Activated CD8-positive, alpha-beta memory T cell treated with anti-CD3 and anti-CD28 coated beads, Interleukin-2, amount 10 ng/mL, durations not matched to agents 7 days and 5 days (primary cell): Measurements from ENCODE around the gene COL23A1. TPM values are rescaled to one million over a fixed set of nuclear protein-coding genes. Genes with fewer than 3 reads are reported as not detected.

ENCODE experiments used
- ATAC-seq: fragments of 150-1000 bp; cut with Tn5 transposase; one replicate; pipeline ENCODE4 v1.10.0; 2021; ENCODE audit warnings: moderate library complexity
- CTCF ChIA-PET: fragments of 350-600 bp; sonication (Branson Sonifier 250); formaldehyde crosslinking; loops from one replicate; lab custom pipeline; 2021; ENCODE audit warnings: antibody characterized with exemption; lab: Charles Lee
- DNase-seq: peaks from one replicate; pipeline ENCODE4 v3.0.0-alpha.2; 2020
- H3K27ac Mint-ChIP-seq: one replicate; pipeline ENCODE4 v1.8.0; 2021; ENCODE audit warnings: mild to moderate bottlenecking, mixed read lengths
- H3K27me3 Mint-ChIP-seq: one replicate; pipeline ENCODE4 v1.8.0; 2021; ENCODE audit warnings: mixed read lengths
- H3K36me3 Mint-ChIP-seq: one replicate; pipeline ENCODE4 v1.8.0; 2021; ENCODE audit warnings: mild to moderate bottlenecking, mixed read lengths
- H3K4me1 Mint-ChIP-seq: one replicate; pipeline ENCODE4 v1.8.0; 2021; ENCODE audit warnings: mixed read lengths
- H3K4me3 Mint-ChIP-seq: one replicate; pipeline ENCODE4 v1.8.0; 2021; ENCODE audit warnings: mild to moderate bottlenecking, moderate library complexity, mixed read lengths
- H3K9me3 Mint-ChIP-seq: one replicate; pipeline ENCODE4 v1.8.0; 2022; ENCODE audit warnings: low read depth, mixed read lengths
- total RNA-seq, 2 experiments: library from RNA; stranded (reverse); gene quantifications; one replicate each; pipeline ENCODE4 v1.2.3, GENCODE V29; 2021

COL23A1 gene
- total RNA-seq, 2 experiments from 2014 or later: 0.18 to 0.19 TPM

DNA sequence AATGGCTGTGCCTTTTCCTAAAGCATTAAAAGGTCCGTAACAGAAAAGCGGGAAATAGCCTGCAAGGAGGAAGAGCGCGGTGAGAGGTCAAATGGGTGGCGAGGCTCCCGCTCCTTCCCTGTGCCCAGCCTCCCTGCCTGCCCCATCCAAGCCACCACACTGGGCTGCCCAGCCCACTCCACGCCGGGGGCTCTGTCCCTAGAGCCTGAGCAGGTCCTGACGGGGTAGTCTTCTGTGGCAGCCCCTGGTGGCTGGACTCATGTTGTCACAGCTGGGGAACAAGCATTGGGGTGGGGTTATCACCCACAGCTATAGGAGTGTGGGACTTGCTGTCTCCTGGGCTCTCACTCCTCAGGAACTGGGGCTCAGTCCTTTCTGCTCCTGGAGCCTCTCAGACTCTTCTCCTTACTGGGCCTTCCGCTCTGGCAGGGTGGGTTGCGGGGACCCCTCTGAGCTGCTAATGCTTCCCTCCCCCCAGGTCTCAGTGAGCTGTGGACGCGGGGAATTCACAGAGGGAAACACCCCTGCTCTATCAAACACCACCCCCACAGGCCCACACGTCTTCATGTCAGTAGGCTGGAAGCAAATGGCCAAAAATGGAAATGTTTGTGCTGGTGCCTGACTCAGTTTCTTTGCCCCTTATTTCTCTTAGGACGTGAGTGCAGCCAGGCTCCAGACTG lies 205.2 kb downstream of the COL23A1 start:
- Mint-ChIP-seq H3K4me1 (no peaks in the 10 kb centered on the region), H3K9me3 (no peaks in the 10 kb centered on the region), H3K27me3 (peaks cover 7% of the 10 kb centered on the region), H3K36me3 (no peaks in the 10 kb centered on the region), H3K27ac (no peak overlapping the region), H3K4me3 (no peak overlapping the region)
- CTCF ChIA-PET: no interaction called here
- DNase-seq: no peak
- ATAC-seq: no peak

- Mint-ChIP-seq H3K36me3 (no peaks in the 10 kb centered on the region), H3K27me3 (peaks cover 7% of the 10 kb centered on the region), H3K27ac (peak overlapping the region; percentile 40), H3K9me3 (no peaks in the 10 kb centered on the region), H3K4me1 (no peaks in the 10 kb centered on the region), H3K4me3 (no peak overlapping the region)
- CTCF ChIA-PET: no interaction called here
- ATAC-seq (no peak), DNase-seq (no peak)
Measured at GRCh38 chr5:178383919-178384815, 206.0 kb downstream of the COL23A1 start.

DNA sequence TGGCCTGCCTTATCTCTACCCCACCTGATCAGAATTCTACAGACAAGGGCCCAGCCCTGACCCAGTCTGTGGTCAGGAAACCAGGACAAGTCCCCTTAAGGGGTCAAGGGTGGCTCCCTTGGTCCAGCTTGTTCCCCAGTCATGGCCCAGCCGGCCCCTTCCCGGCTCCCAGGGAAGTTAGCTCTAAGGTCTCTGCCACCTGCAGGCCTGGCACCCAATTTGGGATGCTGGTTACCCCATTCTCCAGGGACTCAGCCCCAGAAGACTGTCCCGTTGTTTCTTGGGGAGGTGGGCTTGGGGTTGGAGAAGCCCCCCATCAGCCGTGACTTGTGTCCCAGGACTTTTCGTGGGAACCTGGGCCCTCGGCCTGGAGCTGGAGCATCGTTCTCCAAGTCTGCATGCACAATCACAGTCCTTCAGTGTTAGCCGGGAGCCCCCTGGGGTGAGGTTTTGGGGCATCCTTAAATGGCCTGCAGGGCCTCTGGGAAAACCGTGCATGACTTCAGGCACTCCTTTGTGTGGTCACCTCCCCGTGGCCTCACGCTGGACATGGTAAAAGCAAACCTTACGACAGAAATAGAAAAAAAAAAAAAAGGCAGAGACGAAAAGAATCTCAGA lies 206.8 kb downstream of the COL23A1 start:
- no peak for ATAC-seq
- no peaks in the 10 kb centered on the region for H3K4me1 Mint-ChIP-seq

DNA sequence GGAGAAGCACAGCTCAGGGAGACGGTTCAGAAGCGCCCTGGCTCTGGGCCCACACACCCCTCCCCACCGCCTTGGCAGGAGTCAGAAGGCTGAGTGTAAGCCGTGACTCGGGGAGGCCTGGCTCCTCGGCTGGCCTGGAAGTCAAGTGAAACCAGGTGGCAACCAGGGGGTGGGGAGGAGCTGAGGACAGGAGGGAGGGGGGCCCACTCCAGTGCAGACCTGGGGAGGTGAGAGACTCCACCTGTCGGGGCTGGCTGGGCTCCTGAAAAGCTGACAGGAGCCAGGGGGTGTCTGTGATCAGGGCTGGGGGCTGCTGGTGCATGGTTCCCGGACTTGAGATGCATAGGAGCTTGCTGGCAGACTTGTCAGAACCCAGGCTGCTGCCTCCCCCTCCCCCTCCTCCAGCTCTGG lies 207.4 kb downstream of the COL23A1 start:
- H3K4me3 Mint-ChIP-seq: no peak overlapping the region
- CTCF ChIA-PET: no interaction called here

More for the DNA sequence above, 206.8 kb downstream of the COL23A1 start:
- Mint-ChIP-seq H3K27ac (peak overlapping the region; percentile 40), H3K9me3 (no peaks in the 10 kb centered on the region), H3K27me3 (peaks cover 5% of the 10 kb centered on the region), H3K4me3 (no peak overlapping the region), H3K36me3 (no peaks in the 10 kb centered on the region)
- CTCF ChIA-PET: no interaction called here
- DNase-seq: no peak

DNA sequence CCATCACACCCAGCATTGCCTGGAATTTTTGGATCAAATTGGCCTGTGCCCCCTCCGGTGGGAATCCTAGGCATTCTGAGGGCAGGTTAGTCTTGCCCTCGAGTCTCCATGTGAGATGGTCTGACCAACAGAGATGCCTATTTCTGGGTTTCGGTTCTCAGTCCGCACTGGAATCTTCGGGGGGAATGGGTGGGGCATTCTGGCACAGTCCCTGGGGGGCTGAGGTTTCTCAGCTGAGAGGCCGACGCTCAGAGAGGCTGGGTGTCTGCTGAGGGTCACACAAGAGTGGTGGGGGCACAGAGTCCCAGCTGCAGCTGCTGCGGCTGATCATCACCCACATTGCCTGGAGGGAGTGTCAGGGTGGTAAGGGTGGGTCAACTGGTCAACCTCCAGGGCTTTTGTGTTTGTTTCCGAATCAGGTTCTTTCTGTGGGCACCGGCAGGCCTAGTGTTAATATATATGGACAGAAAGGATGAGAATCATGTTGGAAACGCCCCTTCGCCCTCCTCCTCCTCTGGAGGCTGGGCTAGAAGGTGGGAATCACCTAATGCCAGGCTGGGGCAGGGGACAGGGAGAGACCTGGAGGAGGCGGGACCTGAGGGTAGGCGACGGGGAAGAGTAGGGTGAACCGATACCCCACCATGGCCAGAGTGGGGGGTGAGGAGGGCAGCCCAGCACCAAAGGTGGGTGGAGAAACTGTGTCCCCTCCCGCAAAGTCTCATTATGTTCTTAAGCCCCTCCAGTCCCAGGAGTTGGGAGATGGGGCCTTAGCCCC lies 208.1 kb downstream of the COL23A1 start:
- Mint-ChIP-seq H3K9me3 (no peaks in the 10 kb centered on the region), H3K27me3 (peaks cover 4% of the 10 kb centered on the region), H3K27ac (no peak overlapping the region), H3K4me1 (no peaks in the 10 kb centered on the region), H3K36me3 (no peaks in the 10 kb centered on the region), H3K4me3 (no peak overlapping the region)
- CTCF ChIA-PET: no interaction called here
- DNase-seq (no peak), ATAC-seq (no peak)

More for the DNA sequence above, 207.4 kb downstream of the COL23A1 start:
- Mint-ChIP-seq H3K27ac (no peak overlapping the region), H3K9me3 (no peaks in the 10 kb centered on the region), H3K36me3 (no peaks in the 10 kb centered on the region), H3K4me1 (no peaks in the 10 kb centered on the region), H3K27me3 (peaks cover 4% of the 10 kb centered on the region)
- DNase-seq: no peak
- no peak for ATAC-seq

DNA sequence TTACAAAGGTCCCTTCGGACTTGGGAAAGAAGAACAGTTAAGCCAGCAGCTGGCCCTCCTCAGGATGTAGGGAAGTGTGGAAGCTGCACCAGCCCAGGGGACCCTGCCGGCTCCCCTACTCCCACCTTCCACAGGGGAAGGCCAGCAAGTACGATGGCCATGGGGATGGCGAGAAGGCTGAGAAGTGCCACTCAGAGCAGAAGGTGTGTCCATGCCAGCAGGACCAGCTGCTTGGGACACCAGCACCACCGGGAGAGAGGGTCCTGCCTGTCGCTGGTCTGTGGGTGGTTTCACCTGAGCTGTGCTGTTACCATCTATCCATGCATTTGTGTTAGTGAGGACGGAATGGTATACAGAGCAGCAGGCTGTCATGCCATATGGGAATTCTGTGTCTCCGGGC lies 209.0 kb downstream of the COL23A1 start:
- Mint-ChIP-seq H3K9me3 (no peaks in the 10 kb centered on the region), H3K36me3 (no peaks in the 10 kb centered on the region), H3K4me3 (no peak overlapping the region), H3K27me3 (peaks cover 4% of the 10 kb centered on the region), H3K27ac (no peak overlapping the region), H3K4me1 (no peaks in the 10 kb centered on the region)
- ATAC-seq (no peak), DNase-seq (no peak)
- CTCF ChIA-PET: no interaction called here

DNA sequence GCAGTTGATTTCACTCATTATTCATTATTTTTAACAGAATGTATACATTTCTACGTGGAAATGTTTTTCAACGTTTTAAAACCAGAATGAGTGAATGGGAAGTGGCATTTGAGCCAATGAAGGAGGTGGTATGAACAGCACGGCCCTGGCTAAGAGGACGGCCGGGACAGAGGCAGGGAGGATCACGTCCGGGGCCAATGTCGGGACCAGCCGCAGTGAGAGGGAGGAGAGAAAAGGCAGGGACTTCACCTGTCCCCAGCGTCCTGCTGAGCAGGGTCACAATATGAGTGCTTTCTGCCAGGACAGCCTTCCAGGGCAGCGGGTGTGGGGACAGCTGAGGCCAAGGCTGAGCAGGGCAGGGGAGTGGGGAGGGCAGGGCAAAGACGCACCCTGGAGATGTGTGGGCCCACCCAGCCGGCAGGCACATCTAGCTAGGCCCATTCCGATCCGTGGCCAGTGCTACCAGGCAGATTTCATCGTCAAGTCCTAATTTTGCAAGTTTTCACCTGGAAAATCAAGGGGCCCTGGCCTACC lies 209.6 kb downstream of the COL23A1 start:
- H3K27ac Mint-ChIP-seq: no peak overlapping the region
- H3K4me3 Mint-ChIP-seq: no peak overlapping the region
- no peaks in the 10 kb centered on the region for H3K9me3 Mint-ChIP-seq
- H3K4me1 Mint-ChIP-seq: no peaks in the 10 kb centered on the region
- H3K27me3 Mint-ChIP-seq: peaks cover 2% of the 10 kb centered on the region
- CTCF ChIA-PET: no interaction called here
- DNase-seq (no peak), ATAC-seq (no peak)
- H3K36me3 Mint-ChIP-seq: no peaks in the 10 kb centered on the region

- DNase-seq (no peak), ATAC-seq (no peak)
- no peaks in the 10 kb centered on the region for H3K36me3 Mint-ChIP-seq
- no peaks in the 10 kb centered on the region for H3K27me3 Mint-ChIP-seq
- no peaks in the 10 kb centered on the region for H3K4me1 Mint-ChIP-seq
- CTCF ChIA-PET: no interaction called here
- H3K9me3 Mint-ChIP-seq: no peaks in the 10 kb centered on the region
- H3K27ac Mint-ChIP-seq: no peak overlapping the region
- no peak overlapping the region for H3K4me3 Mint-ChIP-seq
Measured at GRCh38 chr5:178380086-178380485, 210.1 kb downstream of the COL23A1 start.

- Mint-ChIP-seq H3K27ac (no peak overlapping the region), H3K4me3 (no peak overlapping the region), H3K27me3 (no peaks in the 10 kb centered on the region), H3K9me3 (no peaks in the 10 kb centered on the region), H3K36me3 (no peaks in the 10 kb centered on the region), H3K4me1 (no peaks in the 10 kb centered on the region)
- CTCF ChIA-PET: no interaction called here
- DNase-seq: no peak
- no peak for ATAC-seq
Measured at GRCh38 chr5:178378527-178379484, 211.4 kb downstream of the COL23A1 start.

DNA sequence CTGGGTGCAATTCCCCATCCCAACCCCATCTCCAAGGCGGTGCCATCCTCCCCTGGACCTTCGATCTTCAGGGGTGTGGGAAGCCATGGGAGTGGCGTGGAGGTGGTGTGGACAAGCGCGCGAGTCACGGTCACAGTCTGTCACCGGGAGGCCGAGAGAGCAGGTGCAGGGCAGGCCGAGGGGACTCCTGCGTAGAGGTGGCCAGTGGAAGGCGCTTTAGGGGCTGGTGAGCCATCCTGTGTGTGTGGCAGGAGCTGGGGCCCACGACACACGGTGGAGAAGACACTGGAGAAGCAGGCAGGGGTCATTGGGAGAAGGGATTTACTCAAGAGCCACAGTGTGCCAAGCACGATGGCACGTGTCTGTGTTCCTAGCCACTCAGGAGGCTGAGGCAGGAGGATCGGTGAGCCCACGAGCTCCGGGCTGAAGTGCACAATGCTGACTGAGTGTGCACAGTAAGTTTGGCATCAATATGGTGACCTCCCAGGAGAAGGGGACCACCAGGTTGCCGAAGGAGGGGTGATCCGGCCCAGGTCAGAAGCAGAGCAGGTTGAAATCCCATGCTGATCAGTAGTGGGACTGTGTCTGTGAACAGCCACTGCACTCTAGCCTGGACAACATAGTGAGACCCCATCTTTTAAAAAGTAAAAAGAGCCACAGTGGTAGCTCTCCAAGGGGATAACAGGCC lies 212.5 kb downstream of the COL23A1 start:
- Mint-ChIP-seq H3K27ac (no peak overlapping the region), H3K27me3 (no peaks in the 10 kb centered on the region), H3K4me3 (no peak overlapping the region), H3K4me1 (no peaks in the 10 kb centered on the region), H3K9me3 (no peaks in the 10 kb centered on the region), H3K36me3 (no peaks in the 10 kb centered on the region)
- CTCF ChIA-PET: no interaction called here
- no peak for ATAC-seq
- DNase-seq: no peak

DNA sequence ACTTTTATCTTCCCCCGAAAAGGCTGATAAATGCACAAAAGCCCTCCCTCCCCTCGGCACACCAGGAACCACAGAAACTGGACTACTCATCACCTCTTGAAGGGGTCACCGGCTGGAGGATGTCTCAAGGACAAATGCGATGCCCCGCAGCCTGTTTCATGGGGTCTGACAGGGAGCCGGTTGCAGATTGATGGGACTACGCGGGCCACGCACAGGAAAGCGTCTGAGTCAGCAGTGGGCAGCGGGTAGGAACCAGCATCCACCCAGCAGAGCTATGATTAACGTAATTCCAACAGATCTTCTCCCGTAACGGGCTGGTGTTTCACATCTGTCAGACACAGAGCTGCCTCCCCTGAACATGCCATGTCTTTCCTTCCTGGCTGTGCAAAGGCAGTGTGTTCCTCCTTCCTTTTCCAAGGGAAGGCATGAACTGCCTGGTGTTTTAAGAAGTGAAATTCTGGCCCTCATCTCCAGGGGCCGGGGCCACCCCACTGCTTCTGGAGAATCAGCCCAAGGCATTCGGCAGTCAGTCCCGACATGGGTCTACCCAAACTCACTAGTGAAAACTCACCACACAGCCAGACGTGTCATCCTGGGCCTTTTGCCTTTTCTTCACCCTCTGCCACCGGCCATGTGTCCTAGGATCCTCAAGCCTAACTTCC lies 213.1 kb downstream of the COL23A1 start:
- no peak for ATAC-seq
- Mint-ChIP-seq H3K4me3 (no peak overlapping the region), H3K36me3 (no peaks in the 10 kb centered on the region), H3K4me1 (no peaks in the 10 kb centered on the region), H3K9me3 (no peaks in the 10 kb centered on the region), H3K27me3 (no peaks in the 10 kb centered on the region), H3K27ac (no peak overlapping the region)
- CTCF ChIA-PET: no interaction called here
- no peak for DNase-seq
